ENCODE measurements around the gene CDH10.

CDH10 gene

GRCh38 chr5:24589566-24589965 is 55.2 kb downstream of the CDH10 start:
- no peak for DNase-seq (ENCODE audit: low read depth)
- TF ChIP-seq CTCF (IDR thresholded peaks at IDR 0.05; ENCODE audit: insufficient read depth, low read depth, low read length, missing control alignments), result no peak
- H3K4me3 ChIP-seq (ENCODE audit: low read depth, low read length), result no peak overlapping the region

GRCh38 chr5:24585751-24586150 is 59.0 kb downstream of the CDH10 start:
- no peak for DNase-seq (ENCODE audit: low read depth)
- TF ChIP-seq CTCF (IDR thresholded peaks at IDR 0.05; ENCODE audit: insufficient read depth, low read depth, low read length, missing control alignments), result no peak
- H3K4me3 ChIP-seq (ENCODE audit: low read depth, low read length), result no peak overlapping the region

GRCh38 chr5:24571302-24571701 is 73.5 kb downstream of the CDH10 start:
- H3K4me3 ChIP-seq (ENCODE audit: low read depth, low read length), result no peak overlapping the region
- TF ChIP-seq CTCF (IDR thresholded peaks at IDR 0.05; ENCODE audit: insufficient read depth, low read depth, low read length, missing control alignments), result no peak
- DNase-seq (ENCODE audit: low read depth), result no peak

GRCh38 chr5:24566933-24567332 is 77.8 kb downstream of the CDH10 start:
- no peak overlapping the region for H3K4me3 ChIP-seq (ENCODE audit: low read depth, low read length)
- no peak for DNase-seq (ENCODE audit: low read depth)
- no peak for TF ChIP-seq CTCF (IDR thresholded peaks at IDR 0.05; ENCODE audit: insufficient read depth, low read depth, low read length, missing control alignments)

- no peak for TF ChIP-seq CTCF (IDR thresholded peaks at IDR 0.05; ENCODE audit: insufficient read depth, low read depth, low read length, missing control alignments)
- H3K4me3 ChIP-seq (ENCODE audit: low read depth, low read length), result no peak overlapping the region
- DNase-seq (ENCODE audit: low read depth), result no peak
These were observed 89.5 kb downstream of the CDH10 start for GRCh38 chr5:24555229-24555628.

GRCh38 chr5:24547132-24547531 is 97.6 kb downstream of the CDH10 start:
- TF ChIP-seq CTCF (IDR thresholded peaks at IDR 0.05; ENCODE audit: insufficient read depth, low read depth, low read length, missing control alignments), result no peak
- no peak for DNase-seq (ENCODE audit: low read depth)
- no peak overlapping the region for H3K4me3 ChIP-seq (ENCODE audit: low read depth, low read length)

GRCh38 chr5:24539613-24540012 is 105.2 kb downstream of the CDH10 start:
- no peak overlapping the region for H3K4me3 ChIP-seq (ENCODE audit: low read depth, low read length)
- no peak for DNase-seq (ENCODE audit: low read depth)
- no peak for TF ChIP-seq CTCF (IDR thresholded peaks at IDR 0.05; ENCODE audit: insufficient read depth, low read depth, low read length, missing control alignments)
